H1 (cell line): ENCODE results near the gene TAOK1. TPM values are rescaled to one million over a fixed set of nuclear protein-coding genes. Genes with fewer than 3 reads are reported as not detected.

ENCODE experiments used
- CTCF ChIA-PET: fragments of 300-600 bp; sonication (Branson Sonifier 250); formaldehyde crosslinking; loops from one replicate; lab custom pipeline; 2021; ENCODE audit not compliant: partially characterized antibody; lab: Charles Lee
- POLR2A ChIA-PET: fragments of 300-600 bp; sonication (Branson Sonifier 250); formaldehyde crosslinking; loops from one replicate; lab custom pipeline; 2021; ENCODE audit warnings: inconsistent platforms; ENCODE audit not compliant: partially characterized antibody; lab: Charles Lee
- DNase-seq, 2 experiments: peaks; one replicate each; pipeline versions ENCODE4 v3.0.0 to v3.0.0-alpha.2; 2010 to 2022; ENCODE audit warnings: low spot score in 2 of 2, low read depth in 1 of 2, mixed read lengths in 1 of 2
- FAIRE-seq: peaks from 2 replicates; lab custom pipeline; 2011; peaks lifted over from hg19 to GRCh38; lab: Jason Lieb, UNC
- H2AFZ ChIP-seq: 2 replicates; pipeline ENCODE4 v1.8.1; 2012; ENCODE audit warnings: low read length, inconsistent platforms
- H2AK5ac ChIP-seq: 2 replicates; pipeline ENCODE4 v1.6.1; 2013; ENCODE audit warnings: low read depth, low read length
- H2BK120ac ChIP-seq: replicated peaks from 2 replicates; pipeline ENCODE3; 2013; ENCODE audit warnings: low read depth, low read length, inconsistent platforms
- H2BK12ac ChIP-seq: 2 replicates; pipeline ENCODE4 v1.6.1; 2013; ENCODE audit warnings: low read depth, low read length
- H2BK15ac ChIP-seq: 2 replicates; pipeline ENCODE4 v1.6.1; 2013; ENCODE audit warnings: low read length
- H2BK20ac ChIP-seq: 2 replicates; pipeline ENCODE4 v1.6.1; 2013; ENCODE audit warnings: low read length
- H2BK5ac ChIP-seq: 2 replicates; pipeline ENCODE4 v1.6.1; 2013; ENCODE audit warnings: low read depth, low read length
- H3K14ac ChIP-seq: 2 replicates; pipeline ENCODE4 v1.6.1; 2013; ENCODE audit warnings: inconsistent platforms; ENCODE audit not compliant: insufficient read length
- H3K18ac ChIP-seq: 2 replicates; pipeline ENCODE4 v1.6.1; 2013; ENCODE audit warnings: low read length; ENCODE audit errors: extremely low read depth
- H3K23ac ChIP-seq: 2 replicates; pipeline ENCODE4 v1.6.1; 2013; ENCODE audit warnings: inconsistent platforms; ENCODE audit not compliant: insufficient read length
- H3K23me2 ChIP-seq: 2 replicates; pipeline ENCODE4 v1.6.1; 2013; ENCODE audit warnings: low read depth, low read length
- H3K27ac ChIP-seq: 2 replicates; pipeline ENCODE4 v1.6.1; 2011; ENCODE audit warnings: low read depth, low read length, inconsistent platforms
- H3K27me3 ChIP-seq, 4 experiments: replicated peaks in 1 of 4; 1 replicate in 1 of 4; 2 replicates in 3 of 4; pipeline versions ENCODE4 v1.6.1 to v1.8.1; 2011 to 2013; ENCODE audit warnings: low read length in 3 of 4, mild to moderate bottlenecking in 3 of 4, inconsistent platforms in 2 of 4, mixed read lengths in 2 of 4, moderate library complexity in 1 of 4; ENCODE audit not compliant: control insufficient read depth in 3 of 4, insufficient read depth in 3 of 4; ENCODE audit errors: extremely low read depth in 1 of 4
- H3K36me3 ChIP-seq, 4 experiments: 2 replicates each; pipeline versions ENCODE4 v1.6.1 to v1.8.1; 2011 to 2013; ENCODE audit warnings: mild to moderate bottlenecking in 4 of 4, low read length in 3 of 4, moderate library complexity in 2 of 4, control low read depth in 1 of 4, inconsistent platforms in 1 of 4; ENCODE audit not compliant: insufficient read depth in 4 of 4, control insufficient read depth in 2 of 4
- H3K4ac ChIP-seq: replicated peaks from 2 replicates; pipeline ENCODE3; 2013; ENCODE audit warnings: low read length, low read depth, mixed read lengths, inconsistent platforms; ENCODE audit not compliant: insufficient read length
- H3K4me1 ChIP-seq, 4 experiments: replicated peaks in 1 of 4; 1 replicate in 1 of 4; 2 replicates in 3 of 4; pipeline versions ENCODE4 v1.6.1 to v1.8.1; 2011 to 2013; ENCODE audit warnings: low read length in 3 of 4, inconsistent platforms in 2 of 4, mixed read lengths in 1 of 4; ENCODE audit not compliant: insufficient read depth in 4 of 4, control insufficient read depth in 3 of 4
- H3K4me2 ChIP-seq, 2 experiments: 2 replicates each; pipeline versions ENCODE4 v1.6.1 to v1.8.1; 2011 to 2013; ENCODE audit warnings: low read depth in 2 of 2, low read length in 2 of 2, control low read depth in 1 of 2, inconsistent platforms in 1 of 2, mild to moderate bottlenecking in 1 of 2; ENCODE audit not compliant: insufficient read depth in 1 of 2
- H3K4me3 ChIP-seq, 4 experiments: fragments of 200-600, 300-600 bp in 1 of 4; sonication (generic), shearing (Covaris generic), sonication (Bioruptor Twin) in 1 of 4; 2 replicates each; pipeline versions ENCODE4 v1.5.1 to v1.8.1; 2011 to 2016; ENCODE audit warnings: low read length in 4 of 4, low read depth in 3 of 4, control low read depth in 2 of 4, inconsistent platforms in 2 of 4, mild to moderate bottlenecking in 2 of 4, mixed read lengths in 1 of 4, moderate library complexity in 1 of 4; ENCODE audit not compliant: insufficient read depth in 2 of 4; ENCODE audit errors: extremely low read depth in 1 of 4
- H3K56ac ChIP-seq: replicated peaks from 2 replicates; pipeline ENCODE3; 2013; ENCODE audit warnings: low read depth, mild to moderate bottlenecking, mixed read lengths, low read length, inconsistent platforms; ENCODE audit not compliant: insufficient read length
- H3K79me1 ChIP-seq: 2 replicates; pipeline ENCODE4 v1.6.1; 2013; ENCODE audit warnings: low read depth, low read length, control low read depth
- H3K79me2 ChIP-seq, 2 experiments: 2 replicates each; pipeline versions ENCODE4 v1.6.1 to v1.8.1; 2012 to 2013; ENCODE audit warnings: low read length in 2 of 2, mild to moderate bottlenecking in 2 of 2, inconsistent platforms in 1 of 2; ENCODE audit not compliant: insufficient read depth in 2 of 2, control insufficient read depth in 1 of 2
- H3K9ac ChIP-seq, 4 experiments: replicated peaks in 1 of 4; 1 replicate in 1 of 4; 2 replicates in 3 of 4; pipeline versions ENCODE4 v1.6.1 to v1.8.1; 2011 to 2013; ENCODE audit warnings: low read depth in 3 of 4, low read length in 3 of 4, control low read depth in 2 of 4, mild to moderate bottlenecking in 2 of 4, moderate library complexity in 2 of 4, inconsistent platforms in 1 of 4; ENCODE audit errors: extremely low read depth in 1 of 4
- H3K9me3 ChIP-seq, 2 experiments: 2 replicates each; pipeline versions ENCODE4 v1.6.1 to v1.8.1; 2012 to 2013; ENCODE audit warnings: mild to moderate bottlenecking in 2 of 2, moderate library complexity in 2 of 2, control low read depth in 1 of 2, inconsistent platforms in 1 of 2, low read depth in 1 of 2, low read length in 1 of 2, mixed read lengths in 1 of 2; ENCODE audit not compliant: insufficient read depth in 2 of 2
- H4K20me1 ChIP-seq, 2 experiments: replicated peaks in 1 of 2; 2 replicates each; pipeline versions ENCODE3 to v1.8.1; 2011 to 2013; ENCODE audit warnings: inconsistent platforms in 2 of 2, low read length in 2 of 2, mild to moderate bottlenecking in 1 of 2; ENCODE audit not compliant: insufficient read depth in 2 of 2, control insufficient read depth in 1 of 2
- H4K5ac ChIP-seq: 2 replicates; pipeline ENCODE4 v1.6.1; 2013; ENCODE audit warnings: low read length, low read depth, mixed read lengths, inconsistent platforms; ENCODE audit not compliant: insufficient read length
- H4K8ac ChIP-seq: 2 replicates; pipeline ENCODE4 v1.8.0; 2013; ENCODE audit warnings: mild to moderate bottlenecking, moderate library complexity, low read length, inconsistent platforms; ENCODE audit not compliant: insufficient read depth; ENCODE audit errors: extremely low read depth
- H4K91ac ChIP-seq: replicated peaks from 2 replicates; pipeline ENCODE3; 2013; ENCODE audit warnings: low read length, mixed read lengths, inconsistent platforms; ENCODE audit not compliant: insufficient read length
- BCL11A ChIP-seq, 2 experiments: IDR thresholded peaks; one replicate each; pipeline ENCODE4 v1.6.1; 2011; ENCODE audit warnings: low read depth in 2 of 2, low read length in 2 of 2, mild to moderate bottlenecking in 2 of 2
- EP300 ChIP-seq, 2 experiments: IDR thresholded peaks; 1 replicate in 1 of 2; 2 replicates in 1 of 2; pipeline ENCODE4 v1.6.1; 2011 to 2012; ENCODE audit warnings: low read depth in 2 of 2, low read length in 2 of 2, mild to moderate bottlenecking in 2 of 2, borderline replicate concordance in 1 of 2, inconsistent platforms in 1 of 2, moderate library complexity in 1 of 2
- HDAC2 ChIP-seq, 2 experiments: fragments of 300-600 bp in 1 of 2; sonication (generic) in 1 of 2; IDR thresholded peaks; 2 replicates each; pipeline ENCODE4 v1.6.1; 2011 to 2012; ENCODE audit warnings: low read depth in 2 of 2, low read length in 2 of 2, mild to moderate bottlenecking in 2 of 2, moderate library complexity in 2 of 2, borderline replicate concordance in 1 of 2, inconsistent platforms in 1 of 2
- JUND ChIP-seq: IDR thresholded peaks from 2 replicates; pipeline ENCODE4 v1.6.1; 2011; ENCODE audit warnings: mild to moderate bottlenecking, improper control_type of control experiment, low read length
- KDM1A ChIP-seq: fragments of 200-600, 300-600 bp; sonication (generic); IDR thresholded peaks from 2 replicates; pipeline ENCODE4 v1.7.1; 2016; ENCODE audit warnings: mild to moderate bottlenecking, low read length, borderline replicate concordance
- NRF1 ChIP-seq: IDR thresholded peaks from 2 replicates; pipeline ENCODE4 v1.6.1; 2011; ENCODE audit warnings: mild to moderate bottlenecking, low read depth, low read length, improper control_type of control experiment
- RXRA ChIP-seq: IDR thresholded peaks from 2 replicates; pipeline ENCODE4 v1.6.1; 2011; ENCODE audit warnings: low read depth, mild to moderate bottlenecking, low read length, moderate library complexity; ENCODE audit not compliant: insufficient read depth
- SIX5 ChIP-seq: IDR thresholded peaks from 2 replicates; pipeline ENCODE4 v1.6.1; 2011; ENCODE audit warnings: mild to moderate bottlenecking, low read depth, low read length
- YY1 ChIP-seq: IDR thresholded peaks from 2 replicates; pipeline ENCODE4 v1.6.1; 2011; ENCODE audit warnings: low read depth, mild to moderate bottlenecking, low read length
- ZNF274 ChIP-seq: IDR thresholded peaks from 2 replicates; pipeline ENCODE4 v1.7.0; 2012; ENCODE audit warnings: low read length, borderline replicate concordance; ENCODE audit errors: extremely low read depth
- WGBS, 2 experiments: shearing (Covaris generic) in 1 of 2; methylation state at CpG; one replicate each; pipeline versions ENCODE4 v1.1.6 to v1.1.7; 2013 to 2015; ENCODE audit warnings: low lambda C conversion rate in 2 of 2, mixed read lengths in 2 of 2, inconsistent platforms in 1 of 2, low coverage in 1 of 2, missing lambda C conversion rate in 1 of 2; ENCODE audit not compliant: insufficient replicate concordance in 2 of 2, insufficient coverage in 1 of 2, insufficient read length in 1 of 2; ENCODE audit errors: extremely low coverage in 1 of 2, missing lambda C conversion rate in 1 of 2; 5-methylcytosine and 5-hydroxymethylcytosine counted together
- polyA plus RNA-seq, 7 experiments: library from polyadenylated mRNA; depleted of rRNA in 3 of 7; stranded (reverse) in 5 of 7; unstranded in 2 of 7; fragments of >200 nt in 5 of 7; fragments of 200-250 nt in 2 of 7; gene quantifications; 1 replicate in 5 of 7; 2 replicates in 1 of 7; 4 replicates in 1 of 7; pipeline versions ENCODE4 v1.2.1 to v1.2.3, GENCODE V29; 2011 to 2013; ENCODE audit warnings: missing spikeins in 2 of 7, mixed read lengths in 2 of 7
- total RNA-seq: library from RNA; stranded (reverse); fragmentation: NEBNext Ultra II Directional; extraction: Animal tissue kit (Norgen Biotek cat#: 25700); gene quantifications from 2 replicates; pipeline ENCODE4 v1.2.1, GENCODE V29; 2021

TAOK1 gene
- total and polyA plus RNA-seq, 2 of the 8 experiments (the other 6 are each of a cell fraction or from before 2014, with no cell fraction given) = 12.2 to 90.6 TPM

DNA sequence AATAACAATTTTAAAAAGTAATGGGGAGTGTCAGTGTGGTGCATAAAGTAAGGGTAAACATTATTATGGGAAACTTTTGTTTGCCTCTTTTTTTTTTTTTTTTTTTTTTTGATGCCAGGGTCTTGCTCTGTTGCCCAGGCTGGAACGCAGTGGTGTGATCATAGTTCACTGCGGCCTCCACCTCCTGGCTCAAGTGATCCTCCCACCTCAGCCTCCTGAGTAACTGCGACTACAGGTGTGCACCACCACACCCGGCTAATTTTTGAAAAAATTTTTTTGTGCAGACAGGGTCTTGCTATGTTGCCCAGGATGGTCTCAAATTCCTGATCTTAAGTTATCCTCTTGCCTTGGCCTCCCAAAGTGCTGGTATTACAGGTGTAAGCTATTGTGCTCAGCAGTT lies 10.7 kb downstream of the TAOK1 start:
- Histone ChIP-seq H3K79me1 (peaks cover 2% of the 10 kb centered on the region; the same call in 1 of the 2 replicates), H3K4me2 (no peak overlapping the region), H2BK12ac (no peak overlapping the region), H3K27me3 (no peaks in the 10 kb centered on the region), H3K36me3 (peaks cover 0 to 11% (median 1%) of the 10 kb centered on the region in 4 experiments; a peak in 2 of 8 replicates), H3K4me1 (no peaks in the 10 kb centered on the region), H4K20me1 (peaks cover 9% of the 10 kb centered on the region in 2 experiments), H3K56ac (no peak overlapping the region), H3K4ac (no peak overlapping the region), H2BK5ac (no peak overlapping the region), H2BK120ac (no peak overlapping the region), H2AFZ (no peak overlapping the region), H4K5ac (no peak overlapping the region), H2AK5ac (no peak overlapping the region), H3K4me3 (no peak overlapping the region), H3K18ac (no peak overlapping the region), H4K91ac (no peak overlapping the region), H2BK15ac (no peak overlapping the region), H3K27ac (no peak overlapping the region), H3K9ac (no peak overlapping the region), H3K23ac (no peak overlapping the region), H4K8ac (no peak overlapping the region), H2BK20ac (no peak overlapping the region), H3K9me3 (no peaks in the 10 kb centered on the region), H3K79me2 (peaks cover 31 to 99% of the 10 kb centered on the region in 2 experiments), H3K23me2 (no peaks in the 10 kb centered on the region), H3K14ac (no peak overlapping the region)
- ChIA-PET CTCF (no interaction called here), POLR2A (interaction anchor here (0.6 kb wide), 1 partner anchor 684 kb away, joined by 3 read pairs; no protein-coding TSS in a partner anchor)
- FAIRE-seq = no peak
- WGBS, 2 experiments = 100% methylated on average over 4 of the region's 4 CpGs; no CpG with 5 or more reads in 1 of the 2 experiments
- DNase-seq = no peak
- no peak for TF ChIP-seq BCL11A (IDR thresholded peaks at IDR 0.05; ENCODE audit: low read depth in 2 of 2, low read length in 2 of 2)
- no peak for TF ChIP-seq JUND
- TF ChIP-seq KDM1A = no peak
- TF ChIP-seq RXRA = no peak
- no peak for TF ChIP-seq YY1
- no peak for TF ChIP-seq NRF1
- no peak for TF ChIP-seq SIX5
- no peak for TF ChIP-seq ZNF274
- no peak for TF ChIP-seq HDAC2 (IDR thresholded peaks at IDR 0.05; ENCODE audit: borderline replicate concordance in 1 of 2, low read depth in 2 of 2, low read length in 2 of 2)
- TF ChIP-seq EP300 (IDR thresholded peaks at IDR 0.05; ENCODE audit: borderline replicate concordance in 1 of 2, low read depth in 2 of 2, low read length in 2 of 2) = no peak
